Measurements from ENCODE around the gene MSI2.
A peak's percentile ranks its signal among the peaks of the same experiment; 100 is the strongest.
"Not testable (repeated sequence)": the region's sequence is repeated elsewhere in the genome, so short reads cannot be mapped to it uniquely, and the experiment has no call there.

Gene MSI2

GRCh38 chr17:57255776-57256681 lies at the start of gene MSI2:
MSI2 (plus strand) TSS chr17:57256523; CDS start chr17:57256743, 220 bp downstream.
- peak; percentile 91 for DNase-seq

- no peak for DNase-seq
These were observed 49.4 kb upstream of the MSI2 start for GRCh38 chr17:57206928-57207327.

- DNase-seq = no peak
These were observed 48.9 kb upstream of the MSI2 start for GRCh38 chr17:57207396-57207795.

GRCh38 chr17:57210224-57210553 lies 46.1 kb upstream of the MSI2 start:
- DNase-seq = no peak

GRCh38 chr17:57210972-57211411 lies 45.3 kb upstream of the MSI2 start:
- no peak for DNase-seq

- no peak for DNase-seq
These were observed 44.8 kb upstream of the MSI2 start for GRCh38 chr17:57211543-57211942.

- DNase-seq = no peak
These were observed 43.0 kb upstream of the MSI2 start for GRCh38 chr17:57213180-57213825.

- no peak for DNase-seq
These were observed 41.0 kb upstream of the MSI2 start for GRCh38 chr17:57215317-57215716.

GRCh38 chr17:57221366-57222350 lies 34.7 kb upstream of the MSI2 start:
- no peak for DNase-seq

- not testable (repeated sequence) for DNase-seq
These were observed 33.9 kb upstream of the MSI2 start for GRCh38 chr17:57222422-57222821.

- no peak for DNase-seq
These were observed 31.2 kb upstream of the MSI2 start for GRCh38 chr17:57225127-57225526.

GRCh38 chr17:57226793-57227192 lies 29.5 kb upstream of the MSI2 start:
- no peak for DNase-seq

GRCh38 chr17:57228911-57229310 lies 27.4 kb upstream of the MSI2 start:
- DNase-seq = no peak

- no peak for DNase-seq
These were observed 22.1 kb upstream of the MSI2 start for GRCh38 chr17:57234061-57234738.

GRCh38 chr17:57234739-57235092 lies 21.6 kb upstream of the MSI2 start:
- DNase-seq = no peak

GRCh38 chr17:57235124-57235523 lies 21.2 kb upstream of the MSI2 start:
- no peak for DNase-seq

- DNase-seq = no peak
These were observed 19.5 kb upstream of the MSI2 start for GRCh38 chr17:57236686-57237299.

- DNase-seq = no peak
These were observed 15.7 kb upstream of the MSI2 start for GRCh38 chr17:57240648-57241047.

- DNase-seq = no peak
These were observed 14.2 kb upstream of the MSI2 start for GRCh38 chr17:57242148-57242547.

GRCh38 chr17:57243171-57243622 lies 13.1 kb upstream of the MSI2 start:
- peak; percentile 90 for DNase-seq

GRCh38 chr17:57245786-57246185 lies 10.5 kb upstream of the MSI2 start:
- DNase-seq = no peak

- no peak for DNase-seq
These were observed 10.1 kb upstream of the MSI2 start for GRCh38 chr17:57246257-57246656.
